Frontal cortex (tissue), 4 donors: ENCODE results near the gene KCNN2. TPM values are rescaled to one million over a fixed set of nuclear protein-coding genes. Genes with fewer than 3 reads are reported as not detected.

Source experiments
- DNase-seq, 2 donors: peaks; one replicate each; pipeline ENCODE4 v3.0.0; 2012; ENCODE audit warnings: low spot score in 2 of 2
- FAIRE-seq: peaks from 2 replicates; lab custom pipeline; 2012; peaks lifted over from hg19 to GRCh38; lab: Jason Lieb, UNC
- total RNA-seq: library from RNA; depleted of rRNA; stranded (reverse); fragments of >200 nt; gene quantifications from one replicate; pipeline ENCODE4 v1.2.3, GENCODE V29; 2014
- donor health status: control.
- donor health status: control.
- donor health status: control.

KCNN2 gene
- total RNA-seq = 29.8 TPM

DNA sequence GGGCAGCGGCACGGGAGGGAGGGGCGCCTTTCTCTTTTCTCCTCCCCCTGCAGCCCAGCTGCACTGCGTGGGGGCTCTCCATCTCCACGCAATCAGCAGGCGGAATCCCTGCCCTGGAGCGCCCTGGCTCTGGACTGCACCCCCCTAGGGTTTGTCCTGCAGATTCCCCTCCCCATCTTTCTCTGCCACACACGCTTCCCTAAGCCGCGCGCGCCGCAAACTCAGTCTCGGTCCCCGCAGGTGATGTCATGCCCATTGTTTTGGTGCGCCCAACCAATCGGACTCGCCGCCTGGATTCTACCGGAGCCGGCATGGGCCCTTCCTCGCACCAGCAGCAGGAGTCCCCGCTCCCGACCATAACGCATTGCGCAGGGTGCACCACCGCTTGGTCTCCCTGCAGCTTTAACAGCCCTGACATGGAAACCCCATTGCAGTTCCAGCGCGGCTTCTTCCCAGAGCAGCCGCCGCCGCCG lies at the start of gene KCNN2:
Gene KCNN2, plus strand, starts transcription at position 347 of the 473 bp plus-strand sequence. Its CDS starts 70 bp downstream, at position 417.
- no peak for FAIRE-seq
- DNase-seq = peak; percentile 82 to 84

DNA sequence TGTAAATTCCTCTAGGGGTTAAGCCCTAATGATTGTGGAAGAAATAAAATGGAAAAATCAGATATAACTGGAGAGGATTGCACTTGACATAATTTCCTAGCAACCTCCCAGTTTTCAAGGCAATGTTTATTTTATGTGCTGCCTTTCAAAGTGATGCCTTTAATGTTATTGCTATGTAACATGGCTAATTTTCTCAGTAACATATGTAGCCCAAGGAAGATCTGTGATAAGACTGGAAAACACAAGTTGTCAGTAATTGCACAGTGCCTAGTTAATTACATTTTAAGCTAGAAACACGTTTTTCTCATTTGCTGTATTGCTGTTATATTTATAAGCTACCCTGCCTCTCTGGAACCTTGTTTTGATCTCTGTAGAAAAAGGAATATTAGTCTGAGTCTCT lies 49.2 kb upstream of the KCNN2 start:
- no peak for DNase-seq
- FAIRE-seq = no peak

DNA sequence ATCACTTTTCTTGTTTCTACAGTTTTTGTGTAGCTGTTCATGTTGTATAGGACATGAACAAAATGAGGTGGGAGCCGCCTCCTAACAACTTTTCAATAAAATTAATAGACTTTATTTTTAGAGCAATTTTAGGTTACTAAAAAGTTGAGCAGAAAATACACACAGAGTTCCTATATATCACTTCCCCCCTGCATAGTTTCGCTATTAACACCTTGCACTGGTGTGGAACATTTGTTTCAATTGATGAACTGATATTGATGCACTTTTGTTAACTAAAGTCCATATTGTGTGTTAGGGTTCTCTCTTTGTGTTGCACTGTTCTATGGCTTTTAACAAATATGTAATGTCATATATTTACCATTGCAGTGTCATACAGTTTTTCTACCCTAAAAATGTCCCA lies 47.8 kb upstream of the KCNN2 start:
- FAIRE-seq = no peak

DNA sequence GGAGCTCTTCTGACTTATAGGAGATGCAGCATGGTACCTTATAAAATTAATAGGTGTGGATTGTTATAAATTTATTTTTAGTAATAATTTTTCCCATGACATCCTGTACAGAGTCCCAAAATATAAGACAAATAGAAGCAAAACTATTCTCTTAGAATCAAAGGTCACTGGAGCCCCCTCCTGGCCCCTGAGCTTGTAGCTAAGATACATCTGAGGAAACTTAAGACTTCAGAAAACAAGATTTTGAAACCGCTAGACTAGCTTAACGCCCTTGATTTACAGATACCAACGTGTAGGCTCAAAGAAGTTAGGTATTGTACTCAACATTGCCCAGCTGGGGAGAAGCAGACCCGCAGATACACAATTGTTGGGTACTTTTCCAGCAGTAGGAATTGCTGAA lies 45.7 kb upstream of the KCNN2 start:
- FAIRE-seq (no peak), DNase-seq (no peak)

More for the DNA sequence above, 47.8 kb upstream of the KCNN2 start:
- no peak for DNase-seq

DNA sequence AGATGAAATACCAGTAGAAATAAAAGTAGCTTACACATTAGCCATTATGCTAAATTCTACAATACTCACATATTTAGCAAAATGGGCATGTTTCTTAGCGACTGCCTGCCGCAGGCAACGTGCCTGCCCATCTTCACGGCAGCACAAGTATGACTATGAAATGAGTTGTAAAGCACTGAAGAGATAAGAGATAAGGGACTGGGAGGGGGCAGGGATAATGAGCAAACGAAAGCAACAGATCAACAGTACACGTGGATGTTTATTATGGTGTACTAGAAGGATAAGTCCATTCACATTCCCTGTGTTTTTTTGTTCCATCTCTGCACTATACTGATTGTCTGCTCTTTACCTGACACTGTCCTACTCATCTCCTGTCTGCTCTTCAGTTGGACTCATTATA lies 44.1 kb upstream of the KCNN2 start:
- FAIRE-seq (no peak), DNase-seq (no peak)

DNA sequence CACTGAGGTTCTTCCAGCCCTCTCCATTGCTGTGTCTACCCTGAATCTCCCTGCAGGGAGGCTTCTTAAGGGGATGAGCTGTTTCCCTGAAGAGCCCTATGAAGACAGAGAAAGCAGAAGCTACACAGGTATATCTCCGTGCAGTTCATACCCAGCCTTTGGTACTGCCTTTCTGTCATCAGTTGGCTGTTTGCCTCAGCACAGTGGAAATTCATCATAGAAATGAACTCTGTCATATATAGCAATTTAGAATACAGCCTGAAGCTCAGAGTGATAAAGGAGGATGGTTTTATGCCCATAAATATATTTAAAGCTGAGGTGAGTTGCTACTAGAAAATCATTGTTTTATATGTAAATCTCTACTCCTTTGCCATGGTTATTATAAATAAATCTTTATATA lies 42.6 kb upstream of the KCNN2 start:
- DNase-seq (no peak), FAIRE-seq (no peak)

DNA sequence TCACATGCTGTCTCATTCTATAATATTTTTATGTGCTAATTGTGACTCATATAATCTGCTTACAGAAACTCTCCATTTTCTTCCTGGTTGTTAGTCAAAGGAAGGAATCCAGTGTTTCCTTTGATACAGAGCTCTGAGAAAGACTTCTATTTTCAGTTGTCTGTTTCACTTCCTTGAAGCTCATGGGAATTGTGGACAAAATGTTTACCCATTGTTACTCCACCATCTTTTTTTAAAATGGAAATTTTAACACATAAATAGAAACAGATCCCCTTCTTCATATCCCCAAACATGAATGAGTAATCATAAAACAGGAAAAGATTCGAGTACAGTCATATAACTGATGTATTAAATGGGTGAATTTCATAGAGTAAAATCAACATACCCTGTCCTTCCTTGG lies 42.0 kb upstream of the KCNN2 start:
- no peak for FAIRE-seq
- DNase-seq = no peak

DNA sequence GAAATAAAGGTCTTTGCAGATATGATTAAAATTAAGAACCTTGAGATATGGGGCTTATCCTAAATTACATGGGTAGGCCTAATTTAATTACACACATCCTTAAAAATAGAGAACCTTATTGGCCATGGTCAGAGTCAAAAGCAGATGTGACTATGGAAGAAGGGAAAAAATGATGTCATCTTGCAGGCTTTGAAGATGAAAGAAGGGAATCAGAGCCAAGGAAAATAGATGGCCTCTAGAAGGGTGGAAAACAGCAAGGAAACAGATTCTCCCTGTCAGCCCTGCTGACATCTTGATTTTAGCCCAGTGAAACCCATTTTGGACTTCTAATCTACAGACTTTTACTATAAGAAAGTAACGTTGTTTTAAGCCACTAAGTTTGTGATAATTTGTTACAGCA lies 37.6 kb upstream of the KCNN2 start:
- no peak for DNase-seq
- no peak for FAIRE-seq

DNA sequence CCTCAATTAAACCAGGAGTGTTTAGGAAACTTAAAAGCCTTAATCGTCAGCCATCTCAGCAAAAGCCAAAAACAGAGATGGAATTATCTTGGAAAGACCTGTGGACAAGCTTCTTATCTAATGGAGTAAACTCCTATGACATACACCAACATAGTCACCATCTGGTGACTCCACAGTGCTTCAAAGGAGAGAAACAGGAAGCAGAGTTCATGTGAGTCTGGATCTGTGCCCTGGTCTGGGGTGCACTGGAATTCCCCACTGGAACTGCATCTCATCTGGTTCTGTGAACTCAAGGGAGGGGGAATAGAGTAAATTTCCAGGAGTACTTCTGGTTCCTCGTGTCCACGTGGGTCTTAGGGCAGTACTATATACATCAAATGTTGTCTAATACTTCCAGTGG lies 36.3 kb upstream of the KCNN2 start:
- no peak for DNase-seq
- FAIRE-seq = no peak

DNA sequence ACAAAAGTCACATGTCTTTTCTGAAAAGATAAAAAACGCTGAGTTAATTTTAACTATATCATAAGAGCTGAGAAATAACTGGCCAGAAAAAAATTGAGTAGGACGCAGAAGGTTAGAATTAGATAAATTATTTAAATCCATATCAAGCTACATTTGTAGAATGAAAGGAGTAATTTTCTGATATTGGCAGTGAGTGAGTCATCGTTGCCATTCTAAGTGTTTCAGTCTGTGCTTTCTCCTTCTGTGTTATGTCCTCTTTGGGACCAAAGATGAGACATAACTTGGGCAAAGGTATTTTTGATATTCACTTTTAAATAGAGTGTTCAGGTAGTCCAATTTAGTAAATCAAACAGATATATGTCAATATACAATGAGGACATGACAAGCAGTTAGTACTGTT lies 34.4 kb upstream of the KCNN2 start:
- DNase-seq (no peak), FAIRE-seq (no peak)

DNA sequence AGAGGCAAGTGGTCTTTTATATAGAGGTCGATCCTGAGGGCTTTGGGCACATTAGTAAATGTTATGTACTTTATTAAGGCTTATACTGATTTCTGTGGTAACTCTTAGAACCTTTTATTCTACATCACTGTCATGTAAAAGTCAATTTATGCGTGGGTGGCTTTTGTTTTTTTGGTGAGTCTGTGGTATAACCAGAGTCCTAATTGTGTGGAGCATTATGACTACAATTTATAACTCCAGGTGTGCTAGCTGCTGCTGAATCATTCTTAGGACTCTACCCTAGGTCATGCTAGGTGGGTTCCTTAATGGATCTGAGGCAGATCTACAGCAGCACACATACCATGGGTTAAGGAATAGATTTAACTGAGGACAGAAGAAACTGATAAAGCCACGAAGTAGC lies 33.9 kb upstream of the KCNN2 start:
- no peak for DNase-seq
- FAIRE-seq = no peak

DNA sequence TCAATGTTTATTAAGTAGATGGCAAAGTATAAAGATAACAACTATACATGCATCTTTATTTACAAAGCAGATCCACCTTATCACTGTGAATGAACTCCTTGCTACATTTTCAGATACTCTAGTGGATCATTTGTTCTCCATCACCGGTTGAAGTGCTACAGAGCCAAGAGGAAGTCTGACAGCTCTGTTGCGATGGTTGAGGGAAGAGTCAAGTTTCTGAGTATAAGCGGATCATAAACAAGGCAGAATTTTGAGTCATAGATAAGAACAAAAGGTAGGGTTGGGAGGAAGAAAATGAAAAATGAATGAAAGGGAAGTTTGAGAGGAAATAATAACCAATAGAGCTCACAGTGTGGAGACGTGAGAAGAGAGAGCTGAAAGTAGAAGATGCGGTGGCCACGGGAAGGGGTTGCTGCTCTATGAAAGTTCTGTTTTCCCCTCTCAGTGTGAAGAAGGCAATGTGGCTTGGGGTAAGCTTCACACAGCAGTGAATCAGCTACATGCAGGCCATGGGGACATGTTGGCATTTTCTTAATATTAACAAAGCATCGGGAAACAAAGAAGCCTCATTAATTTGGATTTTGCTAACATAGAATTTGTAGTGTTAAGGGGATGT lies 30.8 kb upstream of the KCNN2 start:
- DNase-seq (no peak), FAIRE-seq (no peak)

DNA sequence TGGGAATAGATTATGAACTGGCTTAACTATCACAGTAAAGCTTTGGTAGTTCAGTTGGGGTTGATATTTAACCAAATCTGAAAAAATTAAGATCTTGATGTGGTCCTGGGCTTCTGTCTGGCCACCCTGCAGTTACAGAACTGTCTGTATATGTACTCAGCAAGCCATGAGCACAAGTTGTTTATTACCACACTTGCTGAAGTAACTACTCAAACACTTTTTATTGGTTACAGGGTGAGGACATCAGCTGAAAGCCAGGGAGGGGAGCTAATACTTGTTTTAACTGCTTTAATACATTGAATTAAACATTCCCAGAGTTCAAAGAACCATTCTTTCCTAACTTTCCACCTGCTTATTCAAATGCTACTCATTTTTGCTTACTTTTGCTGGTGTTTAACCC lies 29.4 kb upstream of the KCNN2 start:
- FAIRE-seq (no peak), DNase-seq (no peak)

DNA sequence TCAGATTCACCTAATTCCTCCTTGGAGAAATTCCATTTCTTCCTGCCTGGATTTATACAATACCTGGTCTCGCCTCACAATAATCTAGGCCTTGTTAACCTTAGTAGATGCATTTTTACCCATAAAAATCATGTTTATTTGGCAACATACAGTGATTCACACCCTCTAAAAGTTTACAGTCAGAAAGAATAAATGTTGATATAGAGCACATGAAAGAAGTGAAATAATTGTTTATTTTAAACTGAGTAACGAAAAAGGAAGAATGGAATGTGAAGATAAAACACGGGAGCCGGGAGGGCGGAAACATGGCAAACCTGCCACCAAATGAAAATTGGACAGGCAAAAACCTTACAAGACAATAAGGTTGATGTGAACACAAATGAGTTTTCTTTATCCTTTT lies 28.9 kb upstream of the KCNN2 start:
- FAIRE-seq (no peak), DNase-seq (no peak)

DNA sequence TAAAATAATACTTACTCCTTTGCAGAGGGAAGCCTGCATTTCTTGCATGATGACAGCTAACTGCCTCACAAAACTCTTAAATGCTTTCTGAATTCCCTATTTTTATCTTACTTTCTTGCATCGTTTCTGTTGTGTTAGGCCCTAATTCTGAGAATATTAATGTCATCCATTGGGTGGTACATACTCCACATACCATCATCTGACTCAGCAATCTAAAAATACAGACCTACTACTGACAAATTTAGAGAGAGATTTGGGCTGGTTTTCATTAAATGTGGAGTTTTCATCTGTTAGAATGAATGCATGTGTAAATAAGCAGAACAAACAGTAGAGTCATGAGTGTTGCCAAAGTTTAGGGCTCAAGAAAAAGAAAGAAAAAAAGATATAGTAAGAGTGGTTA lies 26.5 kb upstream of the KCNN2 start:
- FAIRE-seq = no peak
- DNase-seq = no peak

DNA sequence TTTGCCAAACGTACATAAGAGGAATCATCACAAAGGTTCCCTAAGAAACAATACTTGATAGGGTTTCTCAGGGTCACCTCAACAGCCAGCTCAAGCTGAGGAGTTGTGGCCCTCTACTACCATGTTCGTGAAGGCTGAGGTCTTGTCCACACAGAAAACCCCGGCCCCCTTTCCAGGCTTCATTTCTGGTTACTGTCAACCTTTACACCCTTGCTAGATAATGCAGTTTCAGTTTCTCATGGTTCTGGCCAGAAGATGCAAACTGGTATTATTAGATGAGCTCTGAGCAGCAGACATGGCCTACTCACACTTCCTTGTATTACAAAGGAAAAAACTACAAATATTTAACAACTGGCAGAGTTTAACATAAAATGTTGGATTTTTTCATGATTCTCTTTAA lies 22.8 kb upstream of the KCNN2 start:
- no peak for DNase-seq
- no peak for FAIRE-seq

DNA sequence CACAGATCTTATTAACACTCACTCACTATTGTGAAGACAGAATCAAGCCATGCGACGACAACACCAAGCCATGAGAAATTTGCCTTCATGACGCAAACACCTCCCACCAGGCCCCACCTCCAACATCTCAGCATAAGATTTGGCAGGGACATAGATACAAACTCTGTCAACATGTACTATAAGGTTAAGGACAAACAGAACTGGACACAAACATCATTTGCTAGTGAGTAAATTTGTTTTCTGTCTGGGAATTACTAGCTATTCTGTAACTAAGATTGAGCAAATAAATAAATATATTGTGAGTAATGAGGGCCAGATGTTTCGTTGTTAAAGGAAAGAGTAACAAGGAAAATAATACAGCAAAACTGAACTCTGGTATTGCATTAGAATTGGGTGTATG lies 15.7 kb upstream of the KCNN2 start:
- DNase-seq = no peak
- FAIRE-seq = no peak

DNA sequence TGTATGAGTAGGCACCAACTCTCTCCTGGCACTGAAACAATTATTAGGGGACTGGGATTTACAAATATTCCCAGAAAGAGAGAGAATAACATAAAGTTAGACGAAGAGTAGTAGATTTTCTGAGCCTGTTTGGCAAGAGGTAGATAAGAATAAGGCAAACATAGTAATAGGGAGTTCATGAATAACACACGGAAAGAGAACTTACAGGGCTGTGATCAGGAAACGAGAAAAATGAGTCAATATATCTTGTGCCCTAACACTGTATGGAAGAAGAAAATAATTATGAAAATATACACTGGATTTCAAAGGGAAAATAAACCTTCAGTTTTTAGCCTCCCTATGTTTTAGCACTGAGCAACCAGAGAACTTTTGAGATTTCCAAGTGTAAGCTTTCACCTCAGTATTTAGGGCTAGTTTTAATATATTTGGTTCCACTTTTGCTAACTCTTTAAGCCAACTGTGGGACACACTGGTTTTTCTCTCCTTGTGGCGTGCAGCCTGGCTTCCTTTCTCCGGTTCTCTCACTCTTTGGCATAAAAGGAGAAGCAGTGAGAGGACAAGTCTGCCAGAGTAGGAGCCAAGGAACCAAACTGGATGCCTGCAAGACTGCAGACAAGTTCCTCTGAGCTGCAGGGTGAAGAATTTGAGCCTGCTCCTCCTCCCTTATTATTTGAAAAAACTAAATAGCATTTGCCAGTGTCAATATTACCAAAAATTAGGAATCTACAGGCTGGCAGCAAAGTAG lies 6.6 kb upstream of the KCNN2 start:
- DNase-seq = no peak
- no peak for FAIRE-seq

DNA sequence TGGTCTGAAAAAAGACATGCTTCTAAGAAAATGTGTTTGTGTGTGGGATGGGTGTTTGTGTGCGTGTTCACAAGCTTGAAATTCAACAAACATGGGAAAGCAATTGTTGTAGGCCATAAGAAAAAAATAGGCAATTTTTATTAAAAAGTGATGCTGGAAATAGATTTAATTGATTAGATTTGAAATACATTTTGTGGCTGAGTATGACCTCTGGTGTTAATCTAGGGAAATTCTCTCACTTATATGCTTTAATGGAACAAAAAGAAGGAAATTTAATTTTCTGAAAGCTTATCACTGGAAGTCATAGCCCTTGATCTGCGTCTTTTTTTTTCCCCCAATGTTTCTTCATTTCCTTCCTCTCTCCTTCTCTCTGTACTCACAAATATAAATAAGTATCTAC lies 3.5 kb upstream of the KCNN2 start:
- no peak for FAIRE-seq
- no peak for DNase-seq

DNA sequence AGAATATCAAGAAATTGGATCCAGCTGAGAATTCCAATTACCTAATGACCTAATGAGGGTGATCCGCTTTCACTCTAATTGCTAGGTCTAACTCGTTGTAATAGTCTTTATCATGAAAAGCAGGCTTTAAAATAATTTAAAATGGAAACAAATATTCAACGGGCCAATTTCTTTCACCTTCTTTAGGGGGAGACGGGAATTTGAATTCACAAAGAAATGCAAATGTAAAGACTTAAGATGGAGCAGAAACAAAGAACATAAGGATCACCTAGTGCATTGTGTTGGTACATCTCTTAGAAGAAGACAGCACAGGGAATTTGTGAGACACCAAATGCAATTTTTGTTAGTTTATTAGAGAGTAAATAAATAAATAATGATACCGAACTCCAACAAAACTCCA lies 1.5 kb upstream of the KCNN2 start:
- FAIRE-seq = no peak

DNA sequence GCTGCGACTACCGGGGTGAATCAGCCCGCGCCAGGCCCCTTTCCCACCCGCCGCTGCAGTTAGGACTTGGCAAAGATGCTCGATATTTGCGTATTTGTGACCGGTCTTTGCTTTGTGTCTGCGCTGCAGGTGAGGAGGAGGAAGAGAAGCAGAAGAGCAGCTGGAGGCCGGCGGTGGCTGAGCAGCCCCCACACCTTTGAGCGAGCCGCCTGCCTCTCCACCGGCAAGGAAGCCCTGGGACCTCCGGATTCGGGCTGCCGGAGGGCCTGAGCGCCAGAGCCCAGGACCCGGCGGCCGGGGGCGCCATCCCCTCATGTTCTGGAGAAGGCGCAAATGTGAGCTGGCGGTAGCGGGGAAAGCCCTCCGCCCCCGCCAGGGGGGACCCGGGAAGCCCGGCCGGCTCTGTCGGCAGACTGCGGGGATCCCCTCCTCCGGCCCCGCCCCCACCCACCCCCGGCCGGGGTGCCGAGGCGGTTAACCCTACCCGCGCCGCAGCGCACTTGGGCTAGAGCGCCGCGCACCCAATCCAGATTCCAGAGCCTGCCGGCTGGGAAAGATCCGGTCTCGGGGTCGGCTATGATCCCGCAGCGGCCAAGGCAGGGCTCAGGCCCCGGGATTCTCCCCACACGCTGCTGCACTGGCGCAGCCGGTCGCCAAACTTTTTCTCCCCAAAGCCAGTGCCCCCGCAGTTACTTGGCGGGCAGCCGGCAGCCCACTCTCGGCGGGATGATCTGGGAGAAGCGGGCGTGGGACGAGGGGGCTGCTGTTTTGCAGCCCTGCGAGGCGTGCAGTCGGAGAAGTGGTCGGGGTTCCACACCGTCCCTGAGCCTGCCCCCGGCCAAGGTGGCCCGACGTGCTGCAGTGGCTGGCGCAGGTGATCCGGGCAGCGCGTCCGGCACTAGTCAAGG lies 800 bp upstream of the KCNN2 start:
- FAIRE-seq (no peak), DNase-seq (peak; percentile 67 to 70)

More for the DNA sequence above, 1.5 kb upstream of the KCNN2 start:
- DNase-seq = no peak
